Suprapubic skin (tissue), 4 donors: ENCODE measurements around the gene COPS2. TPM values are rescaled to one million over a fixed set of nuclear protein-coding genes. Genes with fewer than 3 reads are reported as not detected.

ENCODE experiments used
- DNase-seq, 2 donors: peaks; one replicate each; pipeline ENCODE4 v3.0.0-alpha.2; 2019; ENCODE audit warnings: low spot score in 2 of 2
- H3K27ac ChIP-seq: fragments of 200-600 bp; sonication (generic); one replicate; pipeline ENCODE4 v1.5.1; 2019
- H3K27me3 ChIP-seq: fragments of 200-600 bp; sonication (generic); one replicate; pipeline ENCODE4 v1.5.1; 2019
- H3K36me3 ChIP-seq: fragments of 200-600 bp; sonication (generic); one replicate; pipeline ENCODE4 v1.5.1; 2019
- H3K4me1 ChIP-seq: fragments of 200-600 bp; sonication (generic); one replicate; pipeline ENCODE4 v1.5.1; 2019
- H3K4me3 ChIP-seq: fragments of 200-600 bp; sonication (generic); one replicate; pipeline ENCODE4 v1.5.1; 2019; ENCODE audit warnings: mild to moderate bottlenecking
- H3K9me3 ChIP-seq: fragments of 200-600 bp; sonication (generic); one replicate; pipeline ENCODE4 v1.5.1; 2019
- EP300 ChIP-seq: sonication (generic); formaldehyde crosslinking; IDR thresholded peaks from one replicate; pipeline ENCODE4 v1.6.1; 2017; ENCODE audit warnings: antibody characterized with exemption
- POLR2A ChIP-seq, 2 donors: fragments of 450-650 bp; IDR thresholded peaks; one replicate each; pipeline ENCODE4 v1.6.1; 2017; ENCODE audit warnings: antibody characterized with exemption in 2 of 2, mild to moderate bottlenecking in 2 of 2, moderate library complexity in 2 of 2
- POLR2AphosphoS5 ChIP-seq, 3 donors: sonication (generic); formaldehyde crosslinking; IDR thresholded peaks; one replicate each; pipeline ENCODE4 v1.6.1; 2017; ENCODE audit warnings: antibody characterized with exemption in 3 of 3
- WGBS: methylation state at CpG from one replicate; pipeline ENCODE4 v1.1.5; 2018; 5-methylcytosine and 5-hydroxymethylcytosine counted together
- total RNA-seq, 4 donors: library from RNA; depleted of rRNA; stranded (reverse); fragments of >200 nt; gene quantifications; one replicate each; pipeline ENCODE4 v1.1.0, GENCODE V29; 2016
- TF ChIP-seq, protein P1 (sequence below), 2 donors: fragments of 200-600 bp in 1 of 2; fragments of 450-650 bp in 1 of 2; sonication (generic) in 1 of 2; IDR thresholded peaks; one replicate each; pipeline ENCODE4 v1.5.1; 2016 to 2019; ENCODE audit warnings: antibody characterized with exemption in 2 of 2, mild to moderate bottlenecking in 1 of 2, moderate library complexity in 1 of 2

COPS2 gene
- 10 to 100 TPM; 39.6 to 55.1 (median 47.7) TPM for total RNA-seq

DNA sequence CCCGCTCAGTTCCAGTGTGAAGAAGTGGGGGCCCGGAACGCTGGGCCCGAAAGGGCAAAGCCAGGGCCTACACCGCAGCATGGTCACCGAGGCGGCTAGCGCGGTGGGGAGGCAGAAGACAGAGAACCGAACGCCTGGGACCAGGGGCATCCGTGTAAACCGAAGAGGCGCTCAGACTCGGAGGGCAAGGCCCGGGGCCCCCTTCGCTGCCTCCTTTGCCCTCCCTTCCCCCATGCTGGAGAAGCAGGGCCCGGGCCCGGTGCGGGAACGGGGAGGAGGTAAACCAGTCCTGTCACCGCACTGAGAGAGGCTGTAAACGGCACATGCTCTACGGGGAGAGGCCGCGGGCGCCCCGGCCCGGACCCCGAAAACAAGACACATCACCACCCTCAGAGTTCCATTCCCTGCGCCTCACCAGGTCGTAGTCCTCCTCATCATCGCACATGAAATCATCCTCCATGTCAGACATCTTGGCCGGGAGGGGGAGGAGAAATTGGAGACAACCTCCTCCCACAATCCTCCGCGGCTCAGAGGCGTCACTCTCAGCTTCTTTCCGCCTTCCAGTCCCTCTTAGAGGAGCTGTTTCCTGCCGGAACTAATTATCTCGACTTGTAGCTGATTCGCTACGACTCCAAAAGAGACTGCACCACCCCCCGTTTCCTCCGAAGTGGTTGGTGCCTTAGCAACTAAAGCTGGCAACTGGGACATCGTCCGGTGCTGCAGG lies at the start of gene COPS2:
TSS of gene COPS2 (minus strand) at position 490 of the 724 bp plus-strand sequence. CDS start at position 469, 21 bp downstream.
- H3K36me3 ChIP-seq = no peaks in the 10 kb centered on the region
- no peaks in the 10 kb centered on the region for H3K27me3 ChIP-seq
- H3K27ac ChIP-seq = peak within 1 kb of the TSS; percentile 89
- H3K4me1 ChIP-seq = peaks cover 36% of the 10 kb centered on the region
- TF ChIP-seq POLR2AphosphoS5 (IDR thresholded peaks at IDR 0.05) (peak in 2 of 3 donors; percentile 58 to 88), POLR2A (IDR thresholded peaks at IDR 0.05) (peak in 1 of 2 donors; percentile 65), EP300 (no peak)
- TF ChIP-seq, protein P1, sequence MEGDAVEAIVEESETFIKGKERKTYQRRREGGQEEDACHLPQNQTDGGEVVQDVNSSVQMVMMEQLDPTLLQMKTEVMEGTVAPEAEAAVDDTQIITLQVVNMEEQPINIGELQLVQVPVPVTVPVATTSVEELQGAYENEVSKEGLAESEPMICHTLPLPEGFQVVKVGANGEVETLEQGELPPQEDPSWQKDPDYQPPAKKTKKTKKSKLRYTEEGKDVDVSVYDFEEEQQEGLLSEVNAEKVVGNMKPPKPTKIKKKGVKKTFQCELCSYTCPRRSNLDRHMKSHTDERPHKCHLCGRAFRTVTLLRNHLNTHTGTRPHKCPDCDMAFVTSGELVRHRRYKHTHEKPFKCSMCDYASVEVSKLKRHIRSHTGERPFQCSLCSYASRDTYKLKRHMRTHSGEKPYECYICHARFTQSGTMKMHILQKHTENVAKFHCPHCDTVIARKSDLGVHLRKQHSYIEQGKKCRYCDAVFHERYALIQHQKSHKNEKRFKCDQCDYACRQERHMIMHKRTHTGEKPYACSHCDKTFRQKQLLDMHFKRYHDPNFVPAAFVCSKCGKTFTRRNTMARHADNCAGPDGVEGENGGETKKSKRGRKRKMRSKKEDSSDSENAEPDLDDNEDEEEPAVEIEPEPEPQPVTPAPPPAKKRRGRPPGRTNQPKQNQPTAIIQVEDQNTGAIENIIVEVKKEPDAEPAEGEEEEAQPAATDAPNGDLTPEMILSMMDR (IDR thresholded peaks at IDR 0.05) = no peak
- 0% methylated on average over 15 of the region's 46 CpGs for WGBS
- H3K9me3 ChIP-seq = no peaks in the 10 kb centered on the region
- DNase-seq = peak; percentile 95 to 96
- peak within 1 kb of the TSS; percentile 99 for H3K4me3 ChIP-seq

DNA sequence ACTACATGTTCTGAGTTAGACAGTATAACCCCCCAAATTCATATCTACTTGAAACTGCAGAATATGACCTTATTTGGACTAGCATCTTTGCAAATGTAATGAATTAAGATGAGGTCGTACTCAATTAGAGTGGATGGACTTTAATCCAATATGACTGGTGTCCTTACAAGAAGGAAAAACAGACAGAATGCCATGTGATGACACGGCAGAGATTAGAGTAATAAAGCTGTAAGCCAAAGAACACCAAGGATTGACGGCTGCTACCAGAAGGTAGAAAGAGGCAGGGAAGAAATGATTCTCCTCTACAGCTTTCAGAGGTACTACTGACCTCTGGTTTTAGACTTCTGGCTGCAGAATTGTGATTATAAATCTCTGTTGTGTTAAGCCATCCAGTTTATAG lies 44.9 kb upstream of the COPS2 start:
- no peaks in the 10 kb centered on the region for H3K9me3 ChIP-seq
- H3K4me1 ChIP-seq = no peaks in the 10 kb centered on the region
- H3K27ac ChIP-seq = no peak overlapping the region
- H3K27me3 ChIP-seq = no peaks in the 10 kb centered on the region
- no peak overlapping the region for H3K4me3 ChIP-seq
- peaks cover 24% of the 10 kb centered on the region for H3K36me3 ChIP-seq
- 79% methylated on average over 3 of the region's 3 CpGs for WGBS
- no peak for DNase-seq
- TF ChIP-seq POLR2A (IDR thresholded peaks at IDR 0.05) (no peak), EP300 (no peak), POLR2AphosphoS5 (IDR thresholded peaks at IDR 0.05) (no peak)
- TF ChIP-seq, protein P1 (IDR thresholded peaks at IDR 0.05) = no peak

DNA sequence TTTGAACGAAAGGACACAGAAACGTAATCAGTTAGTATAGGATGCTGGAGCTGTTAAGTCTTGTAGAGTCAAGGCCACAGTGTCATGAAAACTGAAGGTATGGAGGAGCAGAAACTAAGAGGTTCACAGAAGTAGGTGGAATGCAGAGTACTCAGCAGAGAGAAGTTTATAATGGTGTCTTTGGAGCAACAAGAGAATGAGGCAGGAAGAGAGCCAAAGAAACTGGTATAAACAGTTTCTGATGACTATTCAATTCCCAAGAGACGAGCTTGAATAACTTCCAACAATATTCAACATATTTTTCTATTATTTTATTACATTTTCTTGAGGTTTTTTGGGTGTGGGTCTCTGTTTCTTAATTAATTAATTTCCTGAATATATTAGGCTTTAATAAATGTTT lies 44.3 kb upstream of the COPS2 start:
- H3K27ac ChIP-seq = no peak overlapping the region
- WGBS = 70% methylated on average over 3 of the region's 3 CpGs
- no peak for DNase-seq
- H3K27me3 ChIP-seq = no peaks in the 10 kb centered on the region
- no peak for TF ChIP-seq POLR2A (IDR thresholded peaks at IDR 0.05)
- TF ChIP-seq, protein P1 (IDR thresholded peaks at IDR 0.05) = no peak
- TF ChIP-seq EP300 = no peak
- no peak for TF ChIP-seq POLR2AphosphoS5 (IDR thresholded peaks at IDR 0.05)
- H3K36me3 ChIP-seq = peaks cover 20% of the 10 kb centered on the region
- no peaks in the 10 kb centered on the region for H3K9me3 ChIP-seq
- no peaks in the 10 kb centered on the region for H3K4me1 ChIP-seq
- H3K4me3 ChIP-seq = no peak overlapping the region

DNA sequence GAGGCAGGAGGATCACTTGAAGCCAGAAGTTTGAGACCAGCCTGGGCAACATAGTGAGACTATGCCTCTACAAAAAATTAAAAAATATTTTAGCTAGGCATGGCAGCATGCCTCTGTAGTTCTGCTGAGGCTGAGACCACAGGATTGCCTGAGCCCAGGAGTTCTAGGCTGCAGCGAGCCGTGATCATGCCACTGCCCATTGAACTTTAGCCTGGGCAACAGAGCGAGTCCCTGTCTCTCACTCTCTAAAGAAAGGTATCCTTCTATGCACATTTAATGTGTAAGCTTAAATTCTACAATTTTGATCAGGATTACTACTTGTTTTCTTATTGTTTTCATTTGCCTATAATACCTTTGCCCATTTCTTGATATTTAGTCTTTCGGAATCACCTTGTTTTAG lies 41.5 kb upstream of the COPS2 start:
- WGBS = 95% methylated on average over 4 of the region's 4 CpGs
- no peak for DNase-seq
- H3K27ac ChIP-seq = no peak overlapping the region
- H3K4me1 ChIP-seq = no peaks in the 10 kb centered on the region
- H3K36me3 ChIP-seq = peaks cover 1% of the 10 kb centered on the region
- H3K4me3 ChIP-seq = no peak overlapping the region
- no peak for TF ChIP-seq EP300
- TF ChIP-seq POLR2AphosphoS5 (IDR thresholded peaks at IDR 0.05) = no peak
- TF ChIP-seq POLR2A (IDR thresholded peaks at IDR 0.05) = no peak
- TF ChIP-seq, protein P1 (IDR thresholded peaks at IDR 0.05) = no peak
- no peaks in the 10 kb centered on the region for H3K27me3 ChIP-seq
- H3K9me3 ChIP-seq = no peaks in the 10 kb centered on the region

DNA sequence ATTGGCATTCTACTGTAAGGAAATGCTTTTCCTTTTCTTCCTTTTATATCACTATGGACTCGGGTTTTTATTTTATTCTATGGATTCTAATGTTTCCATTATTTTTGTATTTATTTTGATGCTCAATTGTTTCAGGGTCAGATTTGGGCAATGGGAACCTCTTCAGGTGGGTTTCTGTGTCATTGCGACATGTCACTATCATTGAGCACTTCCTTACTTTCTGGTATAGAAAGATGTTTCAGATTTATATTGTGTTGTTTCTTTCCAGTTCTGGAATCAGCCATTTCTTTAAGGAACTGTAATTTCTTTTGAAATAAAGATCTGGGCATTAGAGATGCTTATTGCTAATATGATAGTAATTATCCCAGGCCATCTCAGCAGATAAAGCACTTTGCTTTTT lies 36.5 kb upstream of the COPS2 start:
- TF ChIP-seq POLR2A (IDR thresholded peaks at IDR 0.05) (no peak), EP300 (no peak), POLR2AphosphoS5 (IDR thresholded peaks at IDR 0.05) (no peak)
- TF ChIP-seq, protein P1 (IDR thresholded peaks at IDR 0.05) = no peak
- Histone ChIP-seq H3K36me3 (no peaks in the 10 kb centered on the region), H3K27me3 (no peaks in the 10 kb centered on the region), H3K27ac (no peak overlapping the region), H3K4me3 (no peak overlapping the region), H3K4me1 (no peaks in the 10 kb centered on the region), H3K9me3 (no peaks in the 10 kb centered on the region)
- 90% methylated on average over 2 of the region's 2 CpGs for WGBS
- no peak for DNase-seq
